ENCODE results near the gene PHACTR1. TPM values are rescaled to one million over a fixed set of nuclear protein-coding genes. Genes with fewer than 3 reads are reported as not detected.

PHACTR1 gene
- total RNA-seq, 4 donors from 2014 or later: 2.0 to 8.3 (median 4.5) TPM

GRCh38 chr6:12956991-12957320 is 240.4 kb downstream of the PHACTR1 start:
- Histone ChIP-seq H3K27ac (peak overlapping the region; percentile 69 to 78), H3K36me3 (no peaks in the 10 kb centered on the region), H3K4me3 (peak overlapping the region; percentile 51 to 59), H3K4me1 (no peaks in the 10 kb centered on the region), H3K9me3 (no peaks in the 10 kb centered on the region), H3K27me3 (no peaks in the 10 kb centered on the region)
- no peak for DNase-seq
- no peak for TF ChIP-seq CTCF (IDR thresholded peaks at IDR 0.05)
- no peak for TF ChIP-seq POLR2A (IDR thresholded peaks at IDR 0.05)
- intact Hi-C loops (cut with DNase I; ENCODE audit: low total_unique reads): no loop called here

DNA sequence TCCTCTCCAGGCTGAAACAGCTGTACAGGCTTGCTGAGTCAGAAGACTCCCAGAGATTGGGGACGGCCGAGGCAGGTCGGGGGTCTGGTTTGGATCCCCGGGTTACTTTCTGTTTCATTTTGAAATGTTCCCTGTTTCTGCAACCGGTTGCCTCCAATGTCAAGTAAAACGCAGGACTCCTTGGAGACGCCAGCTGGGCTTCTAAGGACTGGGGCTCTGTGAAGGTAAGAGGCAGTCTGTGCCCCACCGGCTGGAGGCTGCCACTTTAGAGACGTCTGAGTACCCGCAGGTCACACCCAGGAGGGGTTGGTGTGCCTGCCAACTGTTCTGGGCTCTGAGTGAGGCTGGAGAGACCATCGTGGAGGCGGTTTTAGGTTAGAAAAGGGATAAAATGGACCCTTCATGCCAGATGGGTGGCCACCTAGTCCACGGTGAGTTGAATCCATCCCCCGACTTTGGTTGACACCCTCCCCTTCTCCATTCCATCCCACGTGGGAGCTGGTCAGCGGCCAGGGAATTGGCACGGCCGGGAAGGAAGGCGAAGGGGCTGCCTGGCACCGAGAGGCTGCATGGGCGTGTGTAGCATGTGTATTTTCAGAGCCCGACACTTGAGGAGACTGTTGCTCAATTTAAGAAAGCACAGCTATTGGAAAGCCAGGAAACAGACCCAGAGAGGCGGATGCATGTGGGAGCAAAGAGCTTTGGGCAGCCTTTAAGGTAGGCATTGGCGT is 240.9 kb downstream of the PHACTR1 start:
- intact Hi-C loops (cut with DNase I; ENCODE audit: low total_unique reads): no loop called here
- peak; percentile 36 to 41 for DNase-seq
- Histone ChIP-seq H3K27ac (peak overlapping the region; percentile 69 to 78), H3K4me3 (peak overlapping the region; percentile 51 to 59), H3K36me3 (no peaks in the 10 kb centered on the region), H3K27me3 (no peaks in the 10 kb centered on the region), H3K4me1 (no peaks in the 10 kb centered on the region), H3K9me3 (no peaks in the 10 kb centered on the region)
- TF ChIP-seq CTCF (IDR thresholded peaks at IDR 0.05): no peak
- TF ChIP-seq POLR2A (IDR thresholded peaks at IDR 0.05): no peak

DNA sequence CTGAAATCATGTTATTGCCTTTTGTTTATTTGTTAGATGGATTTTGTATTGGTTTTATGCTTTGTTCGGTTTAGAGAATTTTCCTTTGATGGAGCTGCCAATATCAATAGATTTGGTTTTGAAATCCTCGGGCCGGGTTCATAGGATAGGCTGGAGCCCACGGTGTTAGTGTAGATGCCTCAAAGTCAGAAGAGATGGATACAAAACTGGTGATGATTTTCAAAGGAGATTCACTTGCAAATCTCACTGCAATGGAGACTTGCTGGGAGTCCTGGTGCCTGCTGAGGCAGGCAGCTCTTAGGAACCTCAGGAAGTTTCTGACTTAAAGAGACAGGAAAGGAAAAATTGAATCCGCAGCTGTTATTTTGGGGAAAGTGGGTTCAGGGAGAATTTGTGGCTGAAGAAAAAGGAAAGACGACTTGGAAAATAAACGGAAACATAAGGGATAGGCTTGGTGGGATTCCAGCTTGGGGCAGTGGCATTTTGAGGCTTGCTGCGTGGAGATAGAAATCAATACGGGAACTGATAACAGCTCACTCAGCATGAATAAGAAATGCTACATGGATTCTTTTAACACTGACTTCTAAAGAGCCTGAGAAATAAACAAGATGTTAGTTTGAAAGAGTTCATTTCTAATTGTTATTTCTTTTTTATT is 241.6 kb downstream of the PHACTR1 start:
- TF ChIP-seq POLR2A (IDR thresholded peaks at IDR 0.05): no peak
- TF ChIP-seq CTCF (IDR thresholded peaks at IDR 0.05): no peak

GRCh38 chr6:12961761-12962160 is 245.2 kb downstream of the PHACTR1 start:
- TF ChIP-seq CTCF (IDR thresholded peaks at IDR 0.05) (no peak), POLR2A (IDR thresholded peaks at IDR 0.05) (no peak)
- Histone ChIP-seq H3K27ac (no peak overlapping the region), H3K9me3 (no peaks in the 10 kb centered on the region), H3K36me3 (no peaks in the 10 kb centered on the region), H3K4me1 (no peaks in the 10 kb centered on the region), H3K27me3 (no peaks in the 10 kb centered on the region), H3K4me3 (no peak overlapping the region)
- intact Hi-C loops (cut with DNase I; ENCODE audit: low total_unique reads): no loop called here
- no peak for DNase-seq

More for the DNA sequence above, 241.6 kb downstream of the PHACTR1 start:
- intact Hi-C loops (cut with DNase I; ENCODE audit: low total_unique reads): no loop called here
- H3K4me3 ChIP-seq: peak overlapping the region; percentile 51 to 59
- no peaks in the 10 kb centered on the region for H3K9me3 ChIP-seq
- no peaks in the 10 kb centered on the region for H3K36me3 ChIP-seq
- H3K27ac ChIP-seq: peak overlapping the region; percentile 69 to 78
- DNase-seq: no peak
- no peaks in the 10 kb centered on the region for H3K4me1 ChIP-seq
- no peaks in the 10 kb centered on the region for H3K27me3 ChIP-seq

GRCh38 chr6:12962529-12962928 is 246.0 kb downstream of the PHACTR1 start:
- Histone ChIP-seq H3K27me3 (no peaks in the 10 kb centered on the region), H3K9me3 (no peaks in the 10 kb centered on the region), H3K4me3 (no peak overlapping the region), H3K4me1 (no peaks in the 10 kb centered on the region), H3K27ac (peak overlapping the region in 1 of 2 donors; percentile 37), H3K36me3 (no peaks in the 10 kb centered on the region)
- TF ChIP-seq POLR2A (IDR thresholded peaks at IDR 0.05) (no peak), CTCF (IDR thresholded peaks at IDR 0.05) (no peak)
- intact Hi-C loops (cut with DNase I; ENCODE audit: low total_unique reads): no loop called here
- DNase-seq: no peak
